ENCODE data around the gene TJP3.

Gene TJP3

DNA sequence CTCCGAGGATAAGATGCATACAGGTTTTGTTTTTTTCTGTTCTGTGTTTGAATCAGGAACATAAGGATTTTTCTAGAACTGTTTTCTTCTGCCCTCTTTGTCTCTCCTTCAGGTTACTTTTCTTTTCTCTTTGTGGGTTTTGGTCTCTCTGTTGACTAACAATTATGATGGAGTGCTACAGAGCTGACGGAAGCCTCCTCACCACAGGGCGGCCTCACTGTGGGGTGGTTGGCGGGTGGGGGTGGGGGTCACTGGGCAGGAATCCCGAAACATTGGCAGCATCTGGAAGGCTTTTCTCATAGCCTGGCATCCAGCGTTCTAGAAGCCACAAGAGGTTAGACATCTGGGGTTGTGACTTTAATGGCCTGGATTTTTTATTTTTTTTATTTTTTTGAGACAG is 90.0 kb downstream of the TJP3 start:
- no peak overlapping the region for H3K4me3 ChIP-seq (ENCODE audit: low read length)
- 86% methylated on average over 6 of the region's 6 CpGs for WGBS
- peaks cover 29% of the 10 kb centered on the region for H3K27me3 ChIP-seq (ENCODE audit: insufficient read depth, low read length)
- peaks cover 5% of the 10 kb centered on the region for H3K9me3 ChIP-seq (ENCODE audit: insufficient read depth, low read depth, low read length)
- H3K27ac ChIP-seq (ENCODE audit: low read depth, low read length), result no peak overlapping the region
- no peak overlapping the region for H3K9ac ChIP-seq (ENCODE audit: low read depth, low read length)
- no peaks in the 10 kb centered on the region for H3K36me3 ChIP-seq (ENCODE audit: insufficient read depth, low read length)
- H3K4me1 ChIP-seq (ENCODE audit: insufficient read depth, low read length), result no peaks in the 10 kb centered on the region

Data from HUES64 (cell line).